Ovary (tissue), 3 donors: ENCODE results near the gene ABCF2.

Source experiments
- CTCF ChIP-seq, 3 donors: fragments of 450-650 bp in 2 of 3; fragments of 200-600 bp in 1 of 3; IDR thresholded peaks; one replicate each; pipeline versions ENCODE4 v1.5.1 to v1.8.0; 2016 to 2022; ENCODE audit warnings: antibody characterized with exemption in 3 of 3, mild to moderate bottlenecking in 1 of 3
- EP300 ChIP-seq: sonication (generic); formaldehyde crosslinking; IDR thresholded peaks from one replicate; pipeline ENCODE4 v1.6.1; 2017; ENCODE audit warnings: antibody characterized with exemption
- POLR2A ChIP-seq: fragments of 450-650 bp; IDR thresholded peaks from one replicate; pipeline ENCODE4 v1.6.1; 2017; ENCODE audit warnings: antibody characterized with exemption, mild to moderate bottlenecking, moderate library complexity
- donor health status: DM: no; HTN: no; CAD: no.

- TF ChIP-seq CTCF (IDR thresholded peaks at IDR 0.05) (no peak), POLR2A (no peak), EP300 (no peak)
These were observed 34.5 kb upstream of the ABCF2 start for GRCh38 chr7:151261529-151261928.
